ENCODE results near the gene SPATA7.
A peak's percentile ranks its signal among the peaks of the same experiment; 100 is the strongest.

The SPATA7 gene, protein sequence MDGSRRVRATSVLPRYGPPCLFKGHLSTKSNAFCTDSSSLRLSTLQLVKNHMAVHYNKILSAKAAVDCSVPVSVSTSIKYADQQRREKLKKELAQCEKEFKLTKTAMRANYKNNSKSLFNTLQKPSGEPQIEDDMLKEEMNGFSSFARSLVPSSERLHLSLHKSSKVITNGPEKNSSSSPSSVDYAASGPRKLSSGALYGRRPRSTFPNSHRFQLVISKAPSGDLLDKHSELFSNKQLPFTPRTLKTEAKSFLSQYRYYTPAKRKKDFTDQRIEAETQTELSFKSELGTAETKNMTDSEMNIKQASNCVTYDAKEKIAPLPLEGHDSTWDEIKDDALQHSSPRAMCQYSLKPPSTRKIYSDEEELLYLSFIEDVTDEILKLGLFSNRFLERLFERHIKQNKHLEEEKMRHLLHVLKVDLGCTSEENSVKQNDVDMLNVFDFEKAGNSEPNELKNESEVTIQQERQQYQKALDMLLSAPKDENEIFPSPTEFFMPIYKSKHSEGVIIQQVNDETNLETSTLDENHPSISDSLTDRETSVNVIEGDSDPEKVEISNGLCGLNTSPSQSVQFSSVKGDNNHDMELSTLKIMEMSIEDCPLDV

DNA sequence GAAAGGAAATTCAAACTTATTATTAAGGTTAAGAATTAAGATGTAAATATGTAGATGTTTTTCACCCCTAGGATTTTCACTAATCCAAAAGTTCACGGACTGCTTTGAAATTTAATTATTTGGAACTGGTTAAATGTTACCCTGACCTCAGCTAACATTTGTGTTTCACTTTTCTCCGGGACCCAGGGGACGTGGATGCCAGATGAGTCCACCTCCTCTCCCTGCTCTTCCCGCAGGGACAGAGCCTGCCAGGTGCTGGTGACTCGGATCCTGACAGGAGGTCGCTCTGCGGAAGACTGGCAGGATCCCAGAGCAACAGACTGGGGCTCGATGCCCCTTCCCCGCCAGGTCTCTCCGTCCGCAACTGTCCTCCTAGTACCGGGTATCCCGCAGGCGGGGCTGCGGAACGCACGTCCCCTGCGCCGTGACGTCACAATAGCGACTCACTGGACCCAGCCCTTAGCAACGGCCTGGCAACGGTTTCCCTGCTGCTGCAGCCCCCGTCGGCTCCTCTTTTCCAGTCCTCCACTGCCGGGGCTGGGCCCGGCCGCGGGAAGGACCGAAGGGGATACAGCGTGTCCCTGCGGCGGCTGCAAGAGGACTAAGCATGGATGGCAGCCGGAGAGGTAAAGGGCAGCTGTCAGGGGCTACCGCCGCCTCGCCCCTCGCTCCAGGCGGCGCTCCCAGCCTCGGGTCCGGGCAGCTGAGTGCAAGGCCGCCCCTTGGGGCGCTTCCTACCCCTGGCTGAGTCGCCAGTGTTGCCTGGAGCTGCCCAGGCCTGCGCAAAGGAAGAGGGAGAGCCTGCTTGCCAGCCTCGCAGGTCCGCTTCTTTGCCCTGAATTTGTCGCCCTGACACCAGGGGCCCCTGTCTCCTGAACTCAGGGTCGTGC is at the start of gene SPATA7:
Gene SPATA7 (plus strand): TSS at position 446 of the 890 bp plus-strand sequence. CDS start 162 bp downstream, at position 608.
- H3K27ac ChIP-seq (ENCODE audit: low read length) = no peak within 1 kb of the TSS

DNA sequence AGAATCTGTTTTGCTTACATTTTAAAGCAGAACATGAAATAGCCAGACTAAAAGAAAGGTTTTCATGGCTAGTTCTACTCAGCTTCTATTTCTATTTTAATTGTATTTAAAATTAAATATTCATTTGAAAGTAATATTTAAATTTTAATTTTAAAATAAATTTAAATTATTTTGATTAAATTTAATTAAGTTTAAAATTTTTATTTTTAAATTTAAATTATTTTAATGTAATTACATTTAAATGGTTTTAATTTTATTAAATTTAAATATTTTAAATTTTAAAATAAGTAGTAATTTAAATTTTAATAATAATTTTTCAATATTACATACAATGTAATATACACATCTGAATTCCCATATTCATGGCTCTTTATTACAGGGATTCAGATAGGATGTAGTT is 45.1 kb upstream of the SPATA7 start:
- H3K4me1 ChIP-seq (ENCODE audit: control insufficient read depth, insufficient read depth, low read length) = no peaks in the 10 kb centered on the region
- no peak for DNase-seq (ENCODE audit: low read depth, low spot score)
- no peaks in the 10 kb centered on the region for H3K27me3 ChIP-seq (ENCODE audit: control insufficient read depth, insufficient read depth, low read length)
- no peak overlapping the region for H3K4me3 ChIP-seq (ENCODE audit: low read length)
- no peaks in the 10 kb centered on the region for H3K36me3 ChIP-seq (ENCODE audit: control insufficient read depth, insufficient read depth, low read length)
- H3K9me3 ChIP-seq (ENCODE audit: control insufficient read depth, insufficient read depth, low read length) = no peaks in the 10 kb centered on the region
- H3K27ac ChIP-seq (ENCODE audit: low read length) = no peak overlapping the region

More for the DNA sequence above, at the start of gene SPATA7:
- Histone ChIP-seq H3K36me3 (ENCODE audit: control insufficient read depth, insufficient read depth, low read length) (no peaks in the 10 kb centered on the region), H3K4me1 (ENCODE audit: control insufficient read depth, insufficient read depth, low read length) (no peaks in the 10 kb centered on the region), H3K9me3 (ENCODE audit: control insufficient read depth, insufficient read depth, low read length) (no peaks in the 10 kb centered on the region), H3K4me3 (ENCODE audit: low read length) (peak within 1 kb of the TSS; percentile 73), H3K27me3 (ENCODE audit: control insufficient read depth, insufficient read depth, low read length) (no peaks in the 10 kb centered on the region)
- peak; percentile 85 for DNase-seq (ENCODE audit: low read depth, low spot score)
- no CpG with 5 or more reads among the region's 50 CpGs for WGBS (ENCODE audit: insufficient coverage, insufficient read length)

DNA sequence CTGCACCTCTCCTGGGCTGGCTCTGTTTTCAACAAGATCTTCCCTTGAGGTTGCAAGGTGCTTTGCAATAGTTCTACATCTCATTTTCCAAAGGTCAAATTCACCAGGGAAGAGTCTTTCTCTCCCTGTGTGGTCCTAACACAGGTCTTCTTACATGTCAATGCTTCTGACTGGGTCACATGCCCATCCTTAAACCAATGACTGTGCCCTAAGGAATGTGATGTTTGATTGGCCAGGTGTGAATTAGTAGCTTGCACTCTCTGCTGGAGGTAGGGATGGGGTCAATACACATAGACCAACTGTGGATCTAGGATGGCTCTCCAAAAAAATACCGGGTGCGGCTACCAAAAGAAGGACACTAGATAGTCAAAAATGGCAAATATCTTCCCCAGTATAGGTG is 42.5 kb upstream of the SPATA7 start:
- WGBS (ENCODE audit: insufficient coverage, insufficient read length) = no CpG with 5 or more reads among the region's 2 CpGs
- H3K27me3 ChIP-seq (ENCODE audit: control insufficient read depth, insufficient read depth, low read length) = no peaks in the 10 kb centered on the region

DNA sequence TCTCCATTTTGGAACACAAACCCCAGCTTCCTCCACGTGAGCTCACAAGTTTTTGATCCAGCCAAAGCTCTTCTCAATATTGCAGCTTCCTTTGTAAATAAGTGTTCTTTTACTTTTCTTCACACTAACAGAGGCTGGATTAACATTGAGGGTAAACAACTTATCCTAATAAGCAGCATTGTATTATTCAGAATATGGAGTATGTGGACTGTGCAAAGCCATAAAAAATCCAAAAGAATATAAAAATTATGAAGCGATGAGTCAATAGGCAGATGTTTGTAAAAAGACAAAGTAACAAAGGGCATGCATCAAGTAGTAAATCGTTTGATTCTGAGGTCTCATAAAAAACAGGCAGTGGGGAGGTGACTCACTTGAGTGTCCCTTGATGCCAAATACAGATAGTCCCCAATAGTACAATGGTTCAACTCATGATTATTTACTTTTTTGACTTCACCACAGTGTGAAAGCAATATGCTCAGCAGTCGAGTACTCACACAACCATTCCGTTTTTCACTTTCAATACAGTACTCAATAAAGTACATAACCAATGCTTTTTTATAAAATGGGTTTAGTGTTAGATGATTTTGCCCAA is 39.3 kb upstream of the SPATA7 start:
- no peaks in the 10 kb centered on the region for H3K9me3 ChIP-seq (ENCODE audit: control insufficient read depth, insufficient read depth, low read length)
- no peaks in the 10 kb centered on the region for H3K27me3 ChIP-seq (ENCODE audit: control insufficient read depth, insufficient read depth, low read length)
- no peaks in the 10 kb centered on the region for H3K4me1 ChIP-seq (ENCODE audit: control insufficient read depth, insufficient read depth, low read length)
- no peak overlapping the region for H3K27ac ChIP-seq (ENCODE audit: low read length)
- no peak overlapping the region for H3K4me3 ChIP-seq (ENCODE audit: low read length)
- WGBS (ENCODE audit: insufficient coverage, insufficient read length) = no CpG with 5 or more reads among the region's 5 CpGs
- no peak for DNase-seq (ENCODE audit: low read depth, low spot score)
- H3K36me3 ChIP-seq (ENCODE audit: control insufficient read depth, insufficient read depth, low read length) = no peaks in the 10 kb centered on the region

More for the DNA sequence above, 42.5 kb upstream of the SPATA7 start:
- no peaks in the 10 kb centered on the region for H3K4me1 ChIP-seq (ENCODE audit: control insufficient read depth, insufficient read depth, low read length)
- no peak overlapping the region for H3K4me3 ChIP-seq (ENCODE audit: low read length)
- no peak for DNase-seq (ENCODE audit: low read depth, low spot score)
- H3K9me3 ChIP-seq (ENCODE audit: control insufficient read depth, insufficient read depth, low read length) = no peaks in the 10 kb centered on the region
- H3K27ac ChIP-seq (ENCODE audit: low read length) = no peak overlapping the region
- H3K36me3 ChIP-seq (ENCODE audit: control insufficient read depth, insufficient read depth, low read length) = no peaks in the 10 kb centered on the region

DNA sequence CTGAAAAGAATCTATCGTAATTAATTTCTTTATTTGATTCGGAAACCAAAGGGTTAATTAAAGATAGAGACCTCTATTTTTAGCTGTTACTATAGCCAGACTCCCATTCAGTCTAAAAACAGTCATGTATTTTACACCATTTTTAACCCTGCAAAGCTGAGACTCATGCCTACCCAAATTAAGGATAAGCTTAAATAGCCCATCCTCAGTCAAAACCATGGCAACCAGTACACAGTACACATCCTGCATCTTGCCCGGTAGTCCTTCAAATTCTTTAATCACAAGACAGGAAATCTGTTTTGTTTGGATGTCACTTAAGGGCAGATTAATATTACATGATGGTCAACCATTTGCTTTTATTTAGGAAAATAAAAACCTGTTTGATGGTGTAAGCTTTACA is 36.9 kb upstream of the SPATA7 start:
- no peaks in the 10 kb centered on the region for H3K27me3 ChIP-seq (ENCODE audit: control insufficient read depth, insufficient read depth, low read length)
- DNase-seq (ENCODE audit: low read depth, low spot score) = no peak
- H3K9me3 ChIP-seq (ENCODE audit: control insufficient read depth, insufficient read depth, low read length) = no peaks in the 10 kb centered on the region
- no CpG with 5 or more reads among the region's 3 CpGs for WGBS (ENCODE audit: insufficient coverage, insufficient read length)
- H3K4me1 ChIP-seq (ENCODE audit: control insufficient read depth, insufficient read depth, low read length) = no peaks in the 10 kb centered on the region
- no peak overlapping the region for H3K27ac ChIP-seq (ENCODE audit: low read length)
- H3K4me3 ChIP-seq (ENCODE audit: low read length) = no peak overlapping the region
- no peaks in the 10 kb centered on the region for H3K36me3 ChIP-seq (ENCODE audit: control insufficient read depth, insufficient read depth, low read length)

DNA sequence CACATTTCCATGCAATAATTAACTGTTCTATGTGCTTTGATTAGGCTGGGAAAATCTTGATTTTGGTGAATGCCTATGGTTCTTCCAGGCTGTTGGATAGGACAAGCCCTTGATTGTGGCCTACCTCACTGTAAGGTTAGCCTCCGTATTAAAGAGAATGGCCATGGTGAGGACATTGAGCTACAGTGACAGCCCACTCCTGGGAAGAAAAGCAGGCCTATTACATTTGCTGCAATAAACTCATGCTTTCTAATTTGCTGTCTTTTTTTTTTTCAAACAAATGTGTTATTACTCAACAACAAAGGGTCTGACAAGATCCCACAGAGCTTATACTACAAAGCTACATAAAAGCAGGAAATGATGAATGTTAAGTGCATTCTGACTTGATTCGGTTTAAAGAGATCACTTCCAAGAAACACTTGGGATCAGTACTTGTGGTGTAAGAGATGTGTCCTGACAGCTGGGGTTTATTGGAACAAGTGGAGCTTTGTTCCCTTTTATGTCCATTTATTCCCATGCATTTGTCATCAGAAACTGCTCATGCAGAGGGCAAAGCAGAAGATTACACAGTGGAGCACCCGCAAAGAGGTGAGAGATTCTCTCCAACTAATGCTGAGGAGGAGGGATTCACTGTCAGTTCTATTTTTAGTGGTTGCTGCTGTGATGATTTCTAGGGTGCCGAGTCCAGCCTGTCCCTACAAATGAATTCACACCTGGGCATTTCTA is 33.3 kb upstream of the SPATA7 start:
- Histone ChIP-seq H3K36me3 (ENCODE audit: control insufficient read depth, insufficient read depth, low read length) (no peaks in the 10 kb centered on the region), H3K9me3 (ENCODE audit: control insufficient read depth, insufficient read depth, low read length) (no peaks in the 10 kb centered on the region), H3K4me1 (ENCODE audit: control insufficient read depth, insufficient read depth, low read length) (no peaks in the 10 kb centered on the region), H3K27ac (ENCODE audit: low read length) (no peak overlapping the region), H3K27me3 (ENCODE audit: control insufficient read depth, insufficient read depth, low read length) (no peaks in the 10 kb centered on the region), H3K4me3 (ENCODE audit: low read length) (no peak overlapping the region)
- no CpG with 5 or more reads among the region's 4 CpGs for WGBS (ENCODE audit: insufficient coverage, insufficient read length)
- DNase-seq (ENCODE audit: low read depth, low spot score) = no peak

DNA sequence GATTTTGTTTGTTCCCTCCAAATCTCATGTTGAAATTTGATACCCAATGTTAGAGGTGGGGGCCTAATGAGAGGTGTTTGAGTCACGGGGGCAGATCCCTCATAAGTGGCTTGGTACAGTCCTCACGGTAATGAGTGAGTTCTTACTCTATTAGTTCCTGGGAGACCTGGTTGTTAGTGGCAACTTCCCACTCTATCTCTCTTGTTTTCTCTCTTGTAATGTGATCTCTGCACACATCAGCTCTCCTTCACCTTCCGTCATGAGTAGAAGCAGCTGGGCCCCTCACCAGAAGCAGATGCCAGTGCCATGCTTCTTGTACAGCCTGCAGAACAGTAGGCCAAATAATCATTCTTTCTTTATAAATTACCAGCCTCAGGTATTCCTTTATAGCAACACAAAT is 32.8 kb upstream of the SPATA7 start:
- Histone ChIP-seq H3K36me3 (ENCODE audit: control insufficient read depth, insufficient read depth, low read length) (no peaks in the 10 kb centered on the region), H3K9me3 (ENCODE audit: control insufficient read depth, insufficient read depth, low read length) (no peaks in the 10 kb centered on the region), H3K27ac (ENCODE audit: low read length) (no peak overlapping the region), H3K4me3 (ENCODE audit: low read length) (no peak overlapping the region), H3K4me1 (ENCODE audit: control insufficient read depth, insufficient read depth, low read length) (no peaks in the 10 kb centered on the region), H3K27me3 (ENCODE audit: control insufficient read depth, insufficient read depth, low read length) (no peaks in the 10 kb centered on the region)
- WGBS (ENCODE audit: insufficient coverage, insufficient read length) = no CpG with 5 or more reads among the region's 3 CpGs
- no peak for DNase-seq (ENCODE audit: low read depth, low spot score)

DNA sequence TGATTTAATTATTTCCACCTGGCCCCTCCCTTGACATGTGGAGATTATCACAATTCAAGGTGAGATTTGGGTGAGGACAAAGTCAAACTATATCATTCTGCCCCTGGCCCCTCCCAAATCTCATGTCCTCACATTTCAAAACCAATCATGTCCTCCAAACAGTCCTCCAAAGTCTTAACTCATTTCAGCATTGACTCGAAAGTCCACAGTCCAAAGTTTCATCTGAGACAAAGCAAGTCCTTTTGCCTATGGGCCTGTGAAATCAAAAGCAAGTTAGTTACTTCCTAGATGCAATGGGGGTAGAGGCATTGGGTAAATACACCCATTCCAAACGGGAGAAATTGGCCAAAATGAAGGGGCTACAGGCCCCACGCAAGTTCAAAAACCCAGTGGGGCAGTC is 31.1 kb upstream of the SPATA7 start:
- DNase-seq (ENCODE audit: low read depth, low spot score) = no peak
- Histone ChIP-seq H3K27me3 (ENCODE audit: control insufficient read depth, insufficient read depth, low read length) (no peaks in the 10 kb centered on the region), H3K36me3 (ENCODE audit: control insufficient read depth, insufficient read depth, low read length) (no peaks in the 10 kb centered on the region), H3K4me3 (ENCODE audit: low read length) (no peak overlapping the region), H3K27ac (ENCODE audit: low read length) (no peak overlapping the region), H3K4me1 (ENCODE audit: control insufficient read depth, insufficient read depth, low read length) (no peaks in the 10 kb centered on the region), H3K9me3 (ENCODE audit: control insufficient read depth, insufficient read depth, low read length) (no peaks in the 10 kb centered on the region)
- WGBS (ENCODE audit: insufficient coverage, insufficient read length) = no CpG with 5 or more reads among the region's 3 CpGs

DNA sequence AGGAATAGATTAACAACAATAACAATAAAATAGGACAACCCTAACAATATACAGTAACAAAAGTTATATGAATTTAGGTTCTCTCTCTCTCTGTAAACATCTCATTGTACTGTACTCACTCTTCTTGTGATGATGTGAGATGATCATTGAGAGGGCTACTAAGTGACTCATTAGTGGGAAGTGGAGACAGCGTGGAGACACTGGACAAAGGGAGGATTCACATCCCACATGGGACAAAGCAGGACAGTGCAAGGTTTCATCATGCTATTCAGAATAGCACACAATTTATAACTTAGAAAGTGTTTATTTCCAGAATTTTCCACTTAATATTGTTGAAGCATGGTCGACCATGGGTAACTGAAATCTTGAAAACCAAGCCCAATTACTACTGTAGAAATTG is 26.0 kb upstream of the SPATA7 start:
- Histone ChIP-seq H3K27ac (ENCODE audit: low read length) (no peak overlapping the region), H3K36me3 (ENCODE audit: control insufficient read depth, insufficient read depth, low read length) (no peaks in the 10 kb centered on the region), H3K4me3 (ENCODE audit: low read length) (no peak overlapping the region), H3K4me1 (ENCODE audit: control insufficient read depth, insufficient read depth, low read length) (peaks cover 4% of the 10 kb centered on the region; the same call in 1 of the 2 replicates), H3K9me3 (ENCODE audit: control insufficient read depth, insufficient read depth, low read length) (no peaks in the 10 kb centered on the region), H3K27me3 (ENCODE audit: control insufficient read depth, insufficient read depth, low read length) (no peaks in the 10 kb centered on the region)
- no CpG with 5 or more reads among the region's 2 CpGs for WGBS (ENCODE audit: insufficient coverage, insufficient read length)
- DNase-seq (ENCODE audit: low read depth, low spot score) = no peak
